ENCODE results near the gene CHIC2.

DNA sequence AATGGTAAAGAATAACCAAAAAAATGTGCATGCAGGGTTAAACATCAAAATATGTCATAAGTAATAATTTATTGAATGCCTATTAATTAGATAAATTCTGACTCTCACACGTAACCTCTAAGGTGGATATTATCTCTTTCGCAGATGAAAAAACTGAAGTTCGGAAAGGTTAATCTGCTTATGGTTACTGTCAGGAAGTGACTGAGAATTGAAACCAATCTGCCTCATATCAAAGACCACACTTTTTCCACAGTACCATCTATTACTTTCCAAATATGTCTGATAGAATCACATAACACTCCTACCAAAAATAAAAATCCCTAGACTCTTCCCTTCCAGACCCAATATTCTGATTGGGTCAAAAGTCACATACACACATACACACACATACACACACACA is 6.2 kb downstream of the CHIC2 start:
- TF ChIP-seq, protein P1, sequence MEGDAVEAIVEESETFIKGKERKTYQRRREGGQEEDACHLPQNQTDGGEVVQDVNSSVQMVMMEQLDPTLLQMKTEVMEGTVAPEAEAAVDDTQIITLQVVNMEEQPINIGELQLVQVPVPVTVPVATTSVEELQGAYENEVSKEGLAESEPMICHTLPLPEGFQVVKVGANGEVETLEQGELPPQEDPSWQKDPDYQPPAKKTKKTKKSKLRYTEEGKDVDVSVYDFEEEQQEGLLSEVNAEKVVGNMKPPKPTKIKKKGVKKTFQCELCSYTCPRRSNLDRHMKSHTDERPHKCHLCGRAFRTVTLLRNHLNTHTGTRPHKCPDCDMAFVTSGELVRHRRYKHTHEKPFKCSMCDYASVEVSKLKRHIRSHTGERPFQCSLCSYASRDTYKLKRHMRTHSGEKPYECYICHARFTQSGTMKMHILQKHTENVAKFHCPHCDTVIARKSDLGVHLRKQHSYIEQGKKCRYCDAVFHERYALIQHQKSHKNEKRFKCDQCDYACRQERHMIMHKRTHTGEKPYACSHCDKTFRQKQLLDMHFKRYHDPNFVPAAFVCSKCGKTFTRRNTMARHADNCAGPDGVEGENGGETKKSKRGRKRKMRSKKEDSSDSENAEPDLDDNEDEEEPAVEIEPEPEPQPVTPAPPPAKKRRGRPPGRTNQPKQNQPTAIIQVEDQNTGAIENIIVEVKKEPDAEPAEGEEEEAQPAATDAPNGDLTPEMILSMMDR (conservative IDR thresholded peaks at IDR 0.05 in 1 of 2, IDR thresholded peaks at IDR 0.05 in 1 of 2; ENCODE audit: extremely low read depth in 1 of 2, insufficient read depth in 1 of 2, low read depth in 1 of 2, low read length in 2 of 2) = no peak
- no peak for TF ChIP-seq EZH2 (IDR thresholded peaks at IDR 0.05; ENCODE audit: borderline replicate concordance, low read length)

All from mammary epithelial cell (primary cell).